Measurements from ENCODE around the gene DRG2. TPM values are rescaled to one million over a fixed set of nuclear protein-coding genes. Genes with fewer than 3 reads are reported as not detected.

Gene DRG2
- 10 to 100 TPM; 46.6 to 47.8 TPM for total RNA-seq

GRCh38 chr17:18087610-18088491, at the start of gene DRG2:
DRG2 (plus strand) TSS chr17:18087948; CDS start chr17:18088024, 76 bp downstream.

GRCh38 chr17:18038861-18039534, 48.8 kb upstream of the DRG2 start, which contains the start of the genes ATPAF2 and GID4:
ATPAF2 (minus strand) TSS chr17:18039168; CDS start chr17:18039013, 155 bp downstream.
GID4 (plus strand) TSS chr17:18039408; CDS start chr17:18039465, 57 bp downstream.

GRCh38 chr17:18108401-18109312, 20.9 kb downstream of the DRG2 start, which contains the start of gene MYO15A:
MYO15A (plus strand) TSS chr17:18108756; CDS start chr17:18118801, 10,045 bp downstream.

Other genes starting within 250 kb of the DRG2 start
- gene TOM1L2, start 115.5 kb upstream of the DRG2 start, total RNA-seq: 10 to 100 TPM; 40.0 to 46.8 TPM
- not detected for gene DRC3, start 115.1 kb upstream of the DRG2 start, total RNA-seq
- 10 to 100 TPM; 19.3 to 20.6 TPM for gene ATPAF2, start 48.8 kb upstream of the DRG2 start, total RNA-seq
- gene GID4, start 48.5 kb upstream of the DRG2 start, total RNA-seq: 10 to 100 TPM in 1 of 2 experiments, 1 to 10 TPM in 1; 9.7 to 10.4 TPM
- under 1 TPM; 0.38 to 0.55 TPM for gene MYO15A, start 20.8 kb downstream of the DRG2 start, total RNA-seq
- 100 to 1,000 TPM; 104 to 106 TPM for gene ALKBH5, start 95.9 kb downstream of the DRG2 start, total RNA-seq
- 10 to 100 TPM; 19.3 to 19.6 TPM for gene LLGL1, start 137.7 kb downstream of the DRG2 start, total RNA-seq
- gene FLII, start 170.8 kb downstream of the DRG2 start, total RNA-seq: 100 to 1,000 TPM; 307 to 321 TPM
- gene MIEF2, start 172.7 kb downstream of the DRG2 start, total RNA-seq: 10 to 100 TPM in 1 of 2 experiments, 1 to 10 TPM in 1; 8.2 to 10.3 TPM
- 10 to 100 TPM; 49.9 to 55.0 TPM for gene TOP3A, start 227.0 kb downstream of the DRG2 start, total RNA-seq
- gene SMCR8, start 227.3 kb downstream of the DRG2 start, total RNA-seq: 10 to 100 TPM; 24.2 to 26.2 TPM